ENCODE results near the gene CACNA2D3.

CACNA2D3 gene

DNA sequence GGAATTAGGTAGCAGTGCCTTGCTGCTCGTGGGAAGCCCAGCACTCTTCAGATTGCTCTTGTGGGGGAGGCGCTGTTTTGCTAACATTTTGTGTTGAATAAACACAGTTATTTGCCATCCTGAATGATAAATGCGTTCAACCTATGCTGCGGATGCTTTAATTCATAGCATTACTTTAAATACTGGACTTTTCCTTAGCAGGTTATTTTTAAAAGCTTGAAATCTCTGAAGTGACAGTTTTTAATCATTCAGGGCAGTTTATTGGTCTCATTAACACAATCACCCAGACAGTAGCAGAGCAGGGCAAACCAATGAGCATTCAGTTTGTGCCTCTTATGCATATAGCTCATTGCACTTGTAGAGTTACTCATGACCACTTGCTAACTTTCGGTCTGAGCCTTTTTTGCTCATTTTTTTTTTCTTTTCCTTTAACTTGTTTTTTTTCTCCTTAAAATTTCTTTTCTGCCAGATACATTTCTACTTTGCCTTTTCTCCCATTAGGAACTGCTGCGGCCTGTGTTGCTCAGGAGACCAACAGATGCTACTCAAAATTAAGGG lies 5.2 kb downstream of the CACNA2D3 start:
- no peak for DNase-seq

DNA sequence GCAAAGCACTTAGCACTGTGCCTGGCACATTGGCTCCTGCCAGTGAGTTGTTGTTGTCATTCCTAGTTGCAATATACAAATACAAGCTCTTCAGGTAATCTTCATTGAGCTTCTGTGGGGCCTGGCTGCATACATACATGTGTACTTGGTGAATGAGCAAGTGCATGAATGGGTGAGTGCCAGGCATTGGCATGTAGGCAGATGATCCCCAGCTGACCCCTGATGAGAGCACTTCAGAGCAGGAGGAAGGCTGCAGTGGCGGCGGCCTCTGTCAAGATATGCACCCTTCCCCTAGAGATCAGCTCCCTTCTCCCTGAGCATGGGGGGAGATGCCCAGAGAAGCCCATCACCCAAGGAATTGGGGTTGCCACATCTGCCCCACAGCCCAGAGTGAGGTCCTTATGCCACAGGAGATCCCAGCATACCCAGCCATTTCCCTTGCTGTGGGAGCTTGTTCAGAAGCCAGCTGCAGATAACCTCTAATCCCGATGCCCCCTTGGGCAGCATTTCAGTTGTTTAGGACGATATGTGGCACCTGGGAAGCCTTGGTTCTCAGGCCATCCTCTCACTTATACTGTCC lies 8.8 kb downstream of the CACNA2D3 start:
- DNase-seq: no peak

DNA sequence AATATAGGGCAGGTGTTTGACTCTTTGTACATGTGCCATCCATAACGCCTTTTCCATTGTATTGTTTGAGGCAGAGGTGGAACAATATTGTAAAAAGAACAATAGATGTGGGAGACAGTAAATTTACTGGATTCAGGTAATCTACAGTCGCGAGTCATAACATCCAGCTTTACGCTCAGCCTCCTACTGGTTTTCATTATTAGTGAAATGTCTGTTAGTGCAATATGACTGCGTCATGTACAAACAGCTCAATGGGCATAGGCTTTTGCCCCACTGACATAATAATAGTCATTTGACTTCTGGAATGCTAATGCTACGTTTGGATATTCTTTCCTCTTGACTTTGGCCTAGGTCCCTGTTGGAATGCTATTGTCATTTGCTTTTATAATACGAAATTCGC lies 9.5 kb downstream of the CACNA2D3 start:
- DNase-seq: no peak

DNA sequence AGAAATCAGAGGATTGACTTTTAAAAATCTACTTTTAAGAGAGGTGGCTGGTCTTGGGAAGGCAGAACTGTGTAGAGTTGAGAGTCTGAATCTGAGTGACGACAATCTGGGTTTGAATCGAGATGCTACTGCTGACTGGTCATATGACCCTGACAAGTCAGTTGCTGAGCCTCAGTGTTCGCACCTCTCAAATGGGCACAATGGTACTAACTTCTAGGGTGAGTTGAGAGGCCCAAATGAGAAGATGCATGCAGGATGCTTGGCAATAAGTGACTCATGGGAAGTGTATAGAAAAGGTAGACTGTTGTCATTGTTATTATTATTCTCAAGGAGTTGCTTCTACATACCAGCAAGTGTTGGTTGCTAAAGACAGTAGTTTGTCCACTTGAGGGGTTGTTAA lies 10.3 kb downstream of the CACNA2D3 start:
- no peak for DNase-seq

DNA sequence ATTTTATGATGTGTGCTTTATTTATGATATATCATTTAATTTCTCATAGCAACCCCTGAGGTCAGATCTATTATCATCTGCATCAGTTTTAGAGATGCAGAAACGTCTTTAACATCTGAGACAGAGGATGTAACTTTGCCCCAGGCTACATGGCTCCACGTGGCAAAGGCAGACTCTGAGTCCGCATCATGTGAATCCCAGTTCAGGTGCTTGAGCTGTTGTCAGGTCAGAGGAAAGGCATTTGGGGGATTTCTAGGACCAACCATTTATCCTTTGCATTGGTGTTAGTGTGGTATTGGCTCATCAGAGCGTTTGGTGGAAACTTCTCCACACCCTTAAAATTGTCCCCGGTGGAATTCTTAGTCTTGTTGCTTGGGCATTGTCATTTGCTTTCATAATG lies 10.8 kb downstream of the CACNA2D3 start:
- DNase-seq: no peak

DNA sequence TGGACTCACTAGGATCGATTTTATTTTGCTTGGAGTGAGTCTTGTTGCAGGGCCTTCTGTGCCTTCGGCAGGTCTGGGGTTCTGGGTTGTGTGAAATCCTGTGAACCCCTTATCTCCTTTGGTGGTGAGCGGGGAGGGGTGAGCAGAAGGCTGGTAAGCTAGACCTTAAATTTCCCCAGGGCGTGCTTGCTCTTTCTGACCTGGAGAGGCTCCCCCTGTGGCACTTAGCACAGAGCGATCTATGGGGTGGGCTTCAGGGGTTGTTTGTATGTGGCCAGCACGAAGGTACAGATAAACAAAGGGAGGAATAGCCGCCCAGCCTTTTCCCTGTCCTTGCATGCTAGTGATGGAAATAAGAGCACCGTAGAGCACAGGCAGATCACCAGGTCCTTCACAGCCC lies 11.8 kb downstream of the CACNA2D3 start:
- no peak for DNase-seq

DNA sequence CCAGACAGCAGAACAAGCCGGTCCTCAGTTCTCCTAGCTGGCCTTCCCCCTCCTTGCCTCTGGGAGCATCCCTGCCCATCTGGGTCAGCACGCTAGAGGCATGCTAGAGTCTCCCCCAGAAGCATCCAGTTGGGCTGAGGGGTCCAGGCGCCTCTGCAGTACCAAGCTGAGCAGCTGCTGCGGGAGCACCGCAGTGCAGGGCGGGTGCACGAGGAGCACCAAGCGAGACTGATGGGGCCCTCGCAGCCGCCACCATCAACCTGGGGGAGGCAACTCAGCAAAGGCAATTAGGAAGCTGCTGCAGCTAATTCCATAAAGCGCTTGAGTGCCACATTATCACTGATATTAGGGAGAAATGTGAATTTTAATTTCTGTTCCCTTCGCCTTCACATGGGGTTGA lies 12.4 kb downstream of the CACNA2D3 start:
- no peak for DNase-seq

DNA sequence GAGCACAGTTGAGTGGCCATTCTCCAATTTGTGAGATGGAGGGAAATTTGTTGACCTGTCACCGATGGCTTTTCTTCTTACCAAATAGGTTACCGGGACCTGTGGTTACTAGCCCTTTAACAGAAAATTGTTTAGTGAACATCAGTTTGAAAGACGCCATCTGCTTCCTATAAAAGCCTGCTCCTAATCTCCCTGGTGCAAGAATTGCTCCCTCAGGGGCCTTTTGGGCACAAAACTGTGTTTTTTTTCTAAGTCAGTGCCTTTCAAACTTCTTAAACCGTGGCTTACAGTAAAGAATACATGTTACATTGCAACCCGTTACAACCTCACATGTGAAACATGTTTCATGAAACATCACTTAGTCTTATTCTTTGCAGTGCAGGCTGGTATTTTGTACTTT lies 15.0 kb downstream of the CACNA2D3 start:
- DNase-seq: no peak

DNA sequence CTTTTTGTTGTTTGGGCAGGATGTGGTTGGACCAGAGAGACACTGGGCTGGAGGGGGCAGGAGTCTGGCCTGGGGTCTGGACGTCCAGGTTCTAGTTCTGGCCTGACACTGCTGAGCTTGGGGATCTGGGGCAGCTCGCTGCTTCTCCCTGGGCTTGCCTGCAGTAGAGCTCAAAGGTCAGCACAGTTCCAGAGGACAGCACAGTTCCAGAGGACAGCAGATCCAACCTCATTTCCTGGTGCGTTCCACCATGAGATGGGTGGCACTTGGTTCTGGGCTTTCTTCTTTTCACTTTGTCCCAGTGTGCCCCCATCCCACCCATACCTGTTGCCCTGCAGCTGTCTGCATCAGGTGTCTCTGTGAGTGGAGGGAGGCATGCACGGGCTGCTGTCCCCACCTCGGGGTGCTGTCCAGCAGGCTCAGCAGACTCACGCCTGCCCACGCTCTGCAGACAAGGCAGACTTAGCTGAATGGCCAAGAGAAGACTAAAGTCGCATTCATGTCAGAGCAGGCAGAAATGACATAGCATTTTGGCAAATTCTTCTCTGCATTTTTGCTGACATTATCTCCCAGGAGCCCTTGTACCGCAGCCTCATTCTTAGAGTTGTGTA lies 16.7 kb downstream of the CACNA2D3 start:
- DNase-seq: no peak

DNA sequence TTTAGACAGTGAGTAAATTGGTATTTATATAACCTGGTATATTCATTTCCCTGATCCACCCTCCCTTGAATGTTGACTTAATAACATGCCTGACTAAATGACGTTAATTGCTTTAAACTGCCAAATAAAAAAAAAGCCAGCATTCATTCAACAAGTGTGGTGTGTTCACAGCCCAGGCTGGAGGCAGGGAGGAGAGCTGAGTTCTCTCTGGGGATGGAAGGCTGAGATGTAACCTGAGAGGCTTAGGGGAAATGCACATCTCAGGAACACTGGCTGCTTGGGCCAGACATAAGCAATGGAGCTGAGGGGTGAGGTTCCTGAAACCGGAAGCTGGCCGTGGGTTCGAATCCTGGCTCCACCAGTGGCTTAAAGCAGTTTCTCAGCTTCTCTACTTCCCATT lies 17.3 kb downstream of the CACNA2D3 start:
- DNase-seq: no peak

DNA sequence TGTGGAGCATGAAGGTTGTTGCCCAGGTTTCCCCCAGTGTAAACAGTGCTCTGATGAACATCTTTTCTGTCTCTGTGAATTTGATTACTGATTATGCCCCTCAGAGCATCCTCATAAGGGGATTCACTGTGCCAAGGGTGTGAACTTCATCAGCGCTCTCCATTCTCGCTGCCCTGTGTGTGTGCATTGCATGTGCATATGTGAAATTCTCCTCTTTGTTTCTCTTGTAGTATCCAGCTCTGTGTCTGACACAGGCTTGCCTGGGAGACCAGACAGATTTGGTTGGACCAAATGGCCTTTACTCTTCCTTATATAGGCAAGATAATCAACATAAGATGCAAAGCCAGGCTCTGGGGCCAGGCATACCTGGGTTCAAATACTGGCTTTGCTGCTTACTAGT lies 21.9 kb downstream of the CACNA2D3 start:
- no peak for DNase-seq

DNA sequence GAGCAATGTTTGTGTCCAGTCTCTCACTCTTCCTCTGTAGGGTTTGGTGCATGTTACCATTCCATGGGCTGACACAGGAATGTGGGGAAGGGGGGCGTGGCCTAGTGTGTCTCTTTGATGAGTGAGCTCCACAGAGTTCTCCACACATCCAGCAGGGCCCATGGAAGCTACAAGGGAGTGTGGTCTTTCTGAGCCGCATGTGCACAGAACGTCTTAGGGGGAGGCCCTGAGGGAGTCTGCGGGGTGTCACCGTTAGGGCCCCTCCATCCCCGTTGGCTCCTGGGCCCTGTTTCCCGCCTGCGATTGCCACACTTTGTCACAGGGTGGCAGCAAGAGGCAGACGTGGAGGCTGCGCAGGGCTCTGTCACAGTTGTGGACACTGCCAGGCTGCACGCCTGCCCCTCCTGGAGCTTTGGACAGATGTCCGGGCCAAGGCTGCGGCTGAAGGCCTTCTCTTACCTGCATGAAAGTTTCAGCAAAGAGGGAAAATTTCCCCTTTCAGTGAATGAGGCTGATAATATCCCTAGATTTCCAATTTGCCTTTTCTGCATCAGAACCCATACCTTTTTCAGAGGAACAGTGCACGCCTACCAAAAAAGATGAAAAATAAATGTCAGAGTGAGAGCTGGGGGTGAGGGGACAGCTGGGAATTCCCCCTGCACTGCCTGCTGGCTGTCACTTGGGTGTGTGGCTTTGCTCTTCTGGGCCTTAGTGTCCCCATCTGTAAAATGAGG lies 24.3 kb downstream of the CACNA2D3 start:
- DNase-seq: no peak

DNA sequence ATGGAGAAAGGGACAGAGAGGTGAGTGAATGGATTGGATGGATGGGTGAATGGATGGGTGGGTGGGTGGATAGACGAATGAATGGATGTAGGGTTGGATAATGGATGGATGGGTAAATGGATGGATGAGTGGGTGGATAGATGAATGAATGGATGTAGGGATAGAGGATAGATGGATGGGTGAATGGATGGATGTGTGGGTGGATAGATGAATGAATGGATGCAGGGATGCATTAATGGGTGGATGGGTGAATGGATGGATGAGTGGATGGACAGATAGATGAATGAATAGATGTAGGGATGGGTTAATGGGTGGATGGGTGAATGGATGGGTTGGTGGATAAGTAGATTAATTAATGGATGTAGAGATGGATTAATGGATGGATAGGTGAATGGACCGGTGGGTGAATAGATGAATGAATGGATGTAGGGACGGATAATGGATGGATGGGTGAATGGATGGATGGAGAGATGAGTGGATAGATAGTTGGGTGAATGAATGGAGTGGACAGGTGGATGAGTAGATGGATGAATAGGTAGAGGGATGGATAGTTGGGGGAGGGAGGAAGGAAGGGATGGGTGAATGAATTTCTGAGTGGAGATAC lies 28.6 kb downstream of the CACNA2D3 start:
- DNase-seq: no peak

DNA sequence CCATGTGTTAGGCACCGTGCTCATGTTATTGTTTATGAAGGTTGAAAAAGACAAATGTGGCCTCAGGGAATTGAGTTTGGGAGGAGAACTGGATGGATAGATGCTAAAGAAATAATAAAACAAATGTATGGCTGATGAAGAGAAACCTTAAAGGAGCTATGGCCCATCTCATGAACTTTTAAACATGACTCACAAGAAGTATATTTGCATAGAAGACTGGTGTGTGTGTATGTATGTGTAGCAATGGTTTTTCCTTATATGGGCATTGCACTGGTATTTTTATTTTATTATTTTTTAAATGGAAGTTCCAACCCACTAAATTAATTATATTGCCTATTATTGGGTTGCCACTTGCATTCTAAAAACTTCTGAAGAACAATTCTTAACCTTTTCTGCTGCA lies 31.1 kb downstream of the CACNA2D3 start:
- DNase-seq: no peak

DNA sequence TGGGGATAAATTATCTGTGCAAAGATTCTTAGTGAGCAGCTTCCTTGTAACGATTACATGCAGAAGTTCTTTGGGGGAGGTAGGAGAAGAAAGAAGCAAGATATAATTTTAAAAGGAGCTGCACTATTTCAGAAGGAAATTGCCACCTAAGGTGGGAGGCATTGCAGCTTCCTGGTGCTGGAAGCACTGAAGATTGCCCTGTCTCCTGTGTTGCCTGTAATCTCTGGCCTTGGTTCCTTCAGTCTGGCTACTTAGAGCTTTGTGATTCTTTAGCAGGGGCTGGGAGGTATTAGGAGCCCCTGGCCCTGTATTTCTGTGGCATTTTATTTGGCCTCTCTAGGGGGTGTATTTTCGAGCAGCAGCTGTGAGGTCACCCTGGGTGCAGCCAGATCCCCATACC lies 35.5 kb downstream of the CACNA2D3 start:
- DNase-seq: no peak

DNA sequence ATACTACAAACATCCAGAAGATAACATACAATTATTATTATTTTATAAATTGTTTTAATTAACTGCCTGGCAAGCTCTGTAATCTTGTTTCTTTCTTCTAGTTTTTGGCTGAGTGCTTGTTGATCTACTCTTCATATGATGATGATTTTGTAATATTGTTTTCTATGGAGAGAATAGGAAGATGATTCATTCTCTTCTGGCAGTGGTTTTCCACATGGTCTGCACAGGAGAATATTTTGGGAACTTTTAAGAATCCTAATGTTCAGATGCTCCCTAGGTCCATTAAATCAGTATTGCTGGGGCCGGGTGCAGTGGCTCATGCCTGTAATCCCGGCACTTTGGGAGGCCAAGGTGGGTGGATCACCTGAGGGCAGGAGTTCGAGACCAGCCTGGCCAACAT lies 37.6 kb downstream of the CACNA2D3 start:
- DNase-seq: no peak

DNA sequence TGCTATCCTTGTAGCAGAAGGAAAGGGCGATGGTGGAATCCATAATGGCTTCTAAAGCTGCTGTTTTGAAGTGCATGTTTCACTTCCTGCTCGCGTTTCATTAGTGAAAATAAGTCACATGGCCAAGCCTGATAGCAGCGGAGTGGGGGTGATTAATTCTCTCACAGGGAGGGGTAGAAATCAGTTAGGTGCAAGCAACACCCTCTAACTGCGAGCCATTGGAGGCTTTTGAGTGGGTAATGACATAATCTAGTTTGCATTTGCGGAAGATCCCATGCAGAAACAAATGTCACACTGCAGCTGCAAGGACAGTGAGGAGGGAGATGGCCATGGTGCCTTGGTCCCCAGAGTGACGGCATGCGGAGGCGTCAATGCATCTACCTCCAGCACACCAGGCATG lies 41.1 kb downstream of the CACNA2D3 start:
- DNase-seq: no peak

DNA sequence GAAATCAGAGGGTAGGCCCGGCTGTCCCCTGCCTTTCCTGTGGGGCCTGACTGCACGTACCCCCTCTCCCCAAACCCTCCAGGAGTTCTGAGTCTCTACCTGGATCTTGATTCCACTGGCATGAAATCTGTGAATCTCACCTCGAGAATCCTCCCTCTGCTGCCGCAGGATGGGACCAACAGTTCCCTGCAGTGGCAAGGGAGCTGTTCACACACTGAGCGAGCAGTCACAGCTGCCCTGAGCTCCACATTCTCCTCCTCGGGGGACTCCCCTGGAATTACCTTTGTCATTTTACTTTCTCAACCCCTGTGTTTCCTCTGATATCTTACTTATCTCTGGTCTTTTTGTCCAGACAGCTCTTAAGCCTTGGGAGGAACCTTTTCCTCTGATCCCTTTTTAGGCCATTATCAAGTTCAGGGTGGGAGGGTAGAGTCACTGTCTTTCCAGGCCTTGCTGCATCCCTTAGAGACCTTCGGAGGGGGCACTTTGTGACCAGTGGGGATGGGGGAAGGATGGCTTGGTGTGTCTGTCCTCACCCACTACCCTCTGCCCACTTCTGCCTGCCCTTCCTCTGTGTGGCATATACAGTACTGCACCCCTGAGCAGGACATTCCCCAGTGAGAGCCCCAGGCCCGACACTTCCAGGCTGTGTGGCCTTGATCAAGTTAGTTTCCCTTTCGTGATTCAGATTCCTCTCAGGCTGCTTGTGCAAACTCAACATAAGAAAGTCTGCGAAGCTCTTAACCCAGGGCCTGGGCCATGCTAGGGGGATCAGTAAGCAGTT lies 42.0 kb downstream of the CACNA2D3 start:
- no peak for DNase-seq

DNA sequence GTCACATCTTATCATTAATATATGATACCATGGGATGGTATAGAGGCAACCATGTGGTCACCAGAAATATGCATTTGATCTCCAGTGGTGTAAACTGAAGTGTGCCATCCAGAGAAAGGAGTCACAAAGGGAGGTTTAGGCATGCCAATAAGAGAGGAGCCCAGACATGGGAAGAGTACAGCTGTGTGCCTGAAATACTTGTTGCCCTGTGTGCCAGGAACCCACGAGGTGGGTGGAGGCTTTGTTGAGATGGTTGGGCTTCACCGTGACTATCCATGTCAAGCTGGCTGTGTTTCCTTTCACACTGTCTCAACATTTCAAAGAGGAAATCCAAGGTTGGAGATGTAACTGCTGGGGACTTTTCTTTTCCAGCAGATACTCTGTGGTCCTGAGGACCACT lies 43.5 kb downstream of the CACNA2D3 start:
- no peak for DNase-seq

DNA sequence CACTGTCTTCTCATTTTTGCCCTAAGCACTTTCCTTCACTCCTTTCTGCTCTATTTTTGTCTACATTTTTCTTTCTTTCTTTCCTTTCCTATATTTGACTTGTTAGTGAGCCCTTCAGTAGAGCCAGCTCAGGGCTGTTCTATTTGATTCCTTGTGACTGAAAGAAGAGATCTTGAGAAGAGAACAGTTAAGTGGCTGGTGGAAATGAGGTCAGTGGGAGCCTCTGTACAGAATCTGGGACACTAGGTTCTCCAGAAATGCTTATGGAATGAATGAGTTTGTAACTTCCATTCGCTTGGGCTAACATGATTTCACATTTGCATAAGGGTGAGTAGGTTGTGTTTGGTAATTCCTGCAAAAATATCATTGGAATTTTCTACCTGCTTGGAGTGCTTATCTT lies 45.6 kb downstream of the CACNA2D3 start:
- no peak for DNase-seq

DNA sequence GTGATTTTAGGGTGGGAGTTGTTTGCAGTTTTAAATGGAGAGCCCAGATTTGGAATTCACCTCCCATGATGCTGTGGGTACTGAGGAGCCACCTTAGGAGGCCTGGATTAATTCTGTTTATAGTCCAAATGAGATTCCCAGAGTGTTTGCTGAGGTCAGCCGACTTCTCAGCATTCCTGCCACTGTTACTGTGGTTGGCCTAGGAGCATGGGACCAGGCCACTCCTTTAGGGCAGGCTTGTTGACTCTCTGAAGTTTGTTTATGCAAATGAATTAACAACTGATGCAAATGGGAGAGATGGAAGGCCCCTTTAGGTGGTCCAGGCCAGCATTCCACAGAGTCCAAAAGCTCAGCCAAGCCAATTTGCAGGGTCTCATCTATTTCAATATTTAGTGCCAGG lies 46.1 kb downstream of the CACNA2D3 start:
- no peak for DNase-seq

DNA sequence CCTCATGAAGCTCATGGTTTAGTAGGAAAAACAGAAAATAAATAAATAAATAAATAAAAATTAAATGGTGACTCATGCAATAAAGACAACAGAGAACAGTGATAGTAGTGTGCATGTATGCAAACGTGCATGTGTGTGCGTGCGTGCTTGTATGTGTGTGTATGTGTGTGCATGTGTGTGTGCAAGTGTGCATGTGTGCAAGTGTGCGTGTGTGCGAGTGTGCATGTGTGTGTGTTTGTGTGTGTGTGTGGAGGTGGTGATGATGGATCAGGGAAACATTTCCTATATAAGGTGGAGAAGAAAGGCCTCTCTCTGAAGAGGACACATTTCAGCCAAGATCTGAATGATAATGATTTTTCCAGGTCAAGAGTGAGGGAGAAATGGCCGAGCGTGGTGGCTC lies 47.2 kb downstream of the CACNA2D3 start:
- DNase-seq: no peak

DNA sequence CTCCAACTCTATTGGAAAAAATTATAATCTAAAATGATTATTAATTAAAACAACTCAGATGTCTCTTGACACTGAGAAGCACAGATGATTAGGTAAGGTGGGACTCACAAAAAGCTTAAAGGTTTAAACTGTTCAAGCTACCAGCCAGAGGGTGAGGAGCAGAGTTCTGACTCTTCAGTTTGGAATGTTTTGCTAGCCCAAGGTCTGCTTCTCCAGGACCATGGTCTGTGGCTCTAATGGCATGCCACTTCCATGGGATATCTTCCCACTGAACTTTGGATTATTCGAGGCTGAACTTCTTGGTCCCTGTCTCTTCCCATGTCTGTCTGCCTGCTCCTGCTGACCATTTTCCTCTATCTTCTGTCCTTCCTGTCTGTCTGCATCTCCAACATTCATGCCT lies 49.2 kb downstream of the CACNA2D3 start:
- DNase-seq: no peak

Data from NCI-H226 (cell line).